ENCODE measurements around the gene SNTG2. TPM values are rescaled to one million over a fixed set of nuclear protein-coding genes. Genes with fewer than 3 reads are reported as not detected.
A peak's percentile ranks its signal among the peaks of the same experiment; 100 is the strongest.

The SNTG2 gene
- total RNA-seq, 2 donors from 2014 or later, result 4.1 to 11.9 TPM

GRCh38 chr2:1037066-1037465 is 86.4 kb downstream of the SNTG2 start:
- Mint-ChIP-seq H3K4me1 (peaks cover 4% of the 10 kb centered on the region), H3K27ac (no peak overlapping the region), H3K36me3 (ENCODE audit: low read depth) (peaks cover 5% of the 10 kb centered on the region), H3K9me3 (peaks cover 13% of the 10 kb centered on the region), H3K4me3 (no peak overlapping the region), H3K27me3 (ENCODE audit: insufficient read depth) (no peaks in the 10 kb centered on the region)
- H3K9me3 ChIP-seq (ENCODE audit: control insufficient read depth, low read length), result no peaks in the 10 kb centered on the region
- H3K27me3 ChIP-seq (ENCODE audit: control insufficient read depth, insufficient read depth, low read length, poor library complexity, severe bottlenecking), result no peaks in the 10 kb centered on the region
- no peak for TF ChIP-seq CTCF (conservative IDR thresholded peaks at IDR 0.05)
- peak overlapping the region; percentile 63 for H3K27ac ChIP-seq (ENCODE audit: low read depth, low read length)
- no peaks in the 10 kb centered on the region for H3K4me1 ChIP-seq (ENCODE audit: control insufficient read depth, insufficient read depth, low read length)
- 90 to 100% methylated on average over 2 to 4 of the region's 4 CpGs for WGBS, 2 experiments (ENCODE audit: insufficient coverage in 1 of 2, insufficient read length in 1 of 2)
- no peak overlapping the region for H3K9ac ChIP-seq (ENCODE audit: extremely low read depth, low read length, poor library complexity, severe bottlenecking)
- H3K4me3 ChIP-seq (ENCODE audit: low read length), result no peak overlapping the region
- no peak for DNase-seq
- no peaks in the 10 kb centered on the region for H3K36me3 ChIP-seq (ENCODE audit: control insufficient read depth, insufficient read depth, low read length)

GRCh38 chr2:1039549-1039948 is 88.9 kb downstream of the SNTG2 start:
- peaks cover 4% of the 10 kb centered on the region for H3K4me1 Mint-ChIP-seq
- no peaks in the 10 kb centered on the region for H3K27me3 Mint-ChIP-seq (ENCODE audit: insufficient read depth)
- H3K36me3 Mint-ChIP-seq (ENCODE audit: low read depth), result peaks cover 12% of the 10 kb centered on the region
- TF ChIP-seq CTCF (conservative IDR thresholded peaks at IDR 0.05), result no peak
- no peak for DNase-seq
- Histone ChIP-seq H3K9me3 (ENCODE audit: control insufficient read depth, low read length) (peaks cover 6% of the 10 kb centered on the region), H3K36me3 (ENCODE audit: control insufficient read depth, insufficient read depth, low read length) (no peaks in the 10 kb centered on the region), H3K4me1 (ENCODE audit: control insufficient read depth, insufficient read depth, low read length) (no peaks in the 10 kb centered on the region), H3K4me3 (ENCODE audit: low read length) (no peak overlapping the region), H3K9ac (ENCODE audit: extremely low read depth, low read length, poor library complexity, severe bottlenecking) (no peak overlapping the region), H3K27me3 (ENCODE audit: control insufficient read depth, insufficient read depth, low read length, poor library complexity, severe bottlenecking) (no peaks in the 10 kb centered on the region), H3K27ac (ENCODE audit: low read depth, low read length) (peak overlapping the region; percentile 12)
- no peak overlapping the region for H3K4me3 Mint-ChIP-seq
- 92% methylated on average over 5 of the region's 5 CpGs; no CpG with 5 or more reads in 1 of the 2 experiments for whole genome bisulfite sequencing, 2 experiments (ENCODE audit: insufficient coverage in 1 of 2, insufficient read length in 1 of 2)
- H3K27ac Mint-ChIP-seq, result no peak overlapping the region
- H3K9me3 Mint-ChIP-seq, result peaks cover 37% of the 10 kb centered on the region

- no peak overlapping the region for H3K27ac Mint-ChIP-seq
- H3K4me1 Mint-ChIP-seq, result peaks cover 4% of the 10 kb centered on the region
- H3K27ac ChIP-seq (ENCODE audit: low read depth, low read length), result no peak overlapping the region
- H3K27me3 Mint-ChIP-seq (ENCODE audit: insufficient read depth), result no peaks in the 10 kb centered on the region
- peaks cover 6% of the 10 kb centered on the region for H3K9me3 ChIP-seq (ENCODE audit: control insufficient read depth, low read length)
- peaks cover 12% of the 10 kb centered on the region for H3K36me3 Mint-ChIP-seq (ENCODE audit: low read depth)
- H3K4me1 ChIP-seq (ENCODE audit: control insufficient read depth, insufficient read depth, low read length), result no peaks in the 10 kb centered on the region
- WGBS, 2 experiments (ENCODE audit: insufficient coverage in 1 of 2, insufficient read length in 1 of 2), result 88 to 92% methylated on average over 3 to 9 of the region's 9 CpGs
- H3K4me3 ChIP-seq (ENCODE audit: low read length), result no peak overlapping the region
- no peaks in the 10 kb centered on the region for H3K36me3 ChIP-seq (ENCODE audit: control insufficient read depth, insufficient read depth, low read length)
- no peak overlapping the region for H3K9ac ChIP-seq (ENCODE audit: extremely low read depth, low read length, poor library complexity, severe bottlenecking)
- no peak for TF ChIP-seq CTCF (conservative IDR thresholded peaks at IDR 0.05)
- DNase-seq, result no peak
- no peaks in the 10 kb centered on the region for H3K27me3 ChIP-seq (ENCODE audit: control insufficient read depth, insufficient read depth, low read length, poor library complexity, severe bottlenecking)
- H3K4me3 Mint-ChIP-seq, result no peak overlapping the region
- H3K9me3 Mint-ChIP-seq, result peaks cover 40% of the 10 kb centered on the region
Measured at GRCh38 chr2:1041012-1041805, 90.6 kb downstream of the SNTG2 start.

All from endodermal cell (in vitro differentiated cells).